GM19239 (cell line): ENCODE data around the gene AKT1S1.
A peak's percentile ranks its signal among the peaks of the same experiment; 100 is the strongest.

Source experiments
- DNase-seq: peaks from one replicate; pipeline ENCODE4 v3.0.0; 2011; ENCODE audit warnings: low spot score; ENCODE audit not compliant: insufficient read length
- FAIRE-seq: peaks from 2 replicates; lab custom pipeline; 2011; peaks lifted over from hg19 to GRCh38; lab: Jason Lieb, UNC

Gene AKT1S1

GRCh38 chr19:49908480-49909420 lies 31.6 kb upstream of the AKT1S1 start:
- no peak for FAIRE-seq
- no peak for DNase-seq

- no peak for FAIRE-seq
Observed at GRCh38 chr19:49907745-49908446, 30.7 kb upstream of the AKT1S1 start.

GRCh38 chr19:49906879-49907564 lies 29.9 kb upstream of the AKT1S1 start:
- DNase-seq, result no peak
- FAIRE-seq, result peak; percentile 37

More at GRCh38 chr19:49907745-49908446, 30.7 kb upstream of the AKT1S1 start:
- no peak for DNase-seq

- DNase-seq, result no peak
- no peak for FAIRE-seq
Observed at GRCh38 chr19:49904136-49904535, 27.0 kb upstream of the AKT1S1 start.

- DNase-seq, result peak; percentile 82
- peak; percentile 97 for FAIRE-seq
Observed at GRCh38 chr19:49896863-49897621, 19.9 kb upstream of the AKT1S1 start, which contains the start of gene IL4I1. IL4I1 (minus strand) TSS chr19:49896887; CDS start chr19:49896160, 727 bp downstream.

GRCh38 chr19:49895566-49896297 lies 18.6 kb upstream of the AKT1S1 start:
- FAIRE-seq, result no peak

GRCh38 chr19:49894879-49895565 lies 17.9 kb upstream of the AKT1S1 start:
- FAIRE-seq, result peak; percentile 90
- DNase-seq, result no peak

More at GRCh38 chr19:49895566-49896297, 18.6 kb upstream of the AKT1S1 start:
- DNase-seq, result no peak

- DNase-seq (no peak), FAIRE-seq (no peak)
Observed at GRCh38 chr19:49894011-49894664, 17.0 kb upstream of the AKT1S1 start.

- no peak for FAIRE-seq
- DNase-seq, result no peak
Observed at GRCh38 chr19:49892716-49893115, 15.6 kb upstream of the AKT1S1 start.

- DNase-seq (no peak), FAIRE-seq (no peak)
Observed at GRCh38 chr19:49891393-49891792, 14.2 kb upstream of the AKT1S1 start.

GRCh38 chr19:49890349-49891311 lies 13.5 kb upstream of the AKT1S1 start:
- DNase-seq (peak; percentile 79), FAIRE-seq (no peak)

GRCh38 chr19:49889687-49890348 lies 12.7 kb upstream of the AKT1S1 start:
- peak; percentile 74 for DNase-seq
- FAIRE-seq, result peak; percentile 47

- no peak for FAIRE-seq
- DNase-seq, result no peak
Observed at GRCh38 chr19:49889038-49889686, 12.0 kb upstream of the AKT1S1 start.

- DNase-seq, result no peak
- FAIRE-seq, result no peak
Observed at GRCh38 chr19:49888510-49888824, 11.3 kb upstream of the AKT1S1 start.

- no peak for FAIRE-seq
- DNase-seq, result no peak
Observed at GRCh38 chr19:49887665-49888509, 10.7 kb upstream of the AKT1S1 start.
